SU-DHL-6 (cell line): Measurements from ENCODE around the gene TBC1D10A.

Source experiments
- CTCF ChIP-seq: fragments of 200-600 bp; sonication (generic); IDR thresholded peaks from one replicate; pipeline ENCODE4 v1.5.1; 2017; ENCODE audit warnings: antibody characterized with exemption, mild to moderate bottlenecking, low read length, moderate library complexity; ENCODE audit not compliant: insufficient read depth, poor library complexity, severe bottlenecking
- EZH2phosphoT487 ChIP-seq: fragments of 200-600 bp; sonication (generic), shearing (Covaris generic); conservative IDR thresholded peaks from 2 replicates; pipeline ENCODE4 v1.6.1; 2018; ENCODE audit warnings: mild to moderate bottlenecking, antibody characterized with exemption, low read length, moderate library complexity, mixed read lengths

GRCh38 chr22:30336752-30337460 lies 10.2 kb upstream of the TBC1D10A start:
- TF ChIP-seq CTCF (no peak), EZH2phosphoT487 (no peak)
